CD14-positive monocyte (primary cell): Measurements from ENCODE around the gene CMTR2. TPM values are rescaled to one million over a fixed set of nuclear protein-coding genes. Genes with fewer than 3 reads are reported as not detected.

ENCODE experiments used
- DNase-seq, 3 donors: peaks; one replicate each; pipeline ENCODE4 v3.0.0-alpha.2; 2011 to 2022
- H2AFZ ChIP-seq: 2 replicates; pipeline ENCODE4 v1.6.0; 2012; ENCODE audit warnings: mild to moderate bottlenecking, low read depth, low read length, inconsistent platforms; ENCODE audit not compliant: insufficient read depth, poor library complexity, severe bottlenecking
- H3K27ac ChIP-seq, 2 donors: 1 replicate in 1 of 2; 2 replicates in 1 of 2; pipeline ENCODE4 v1.5.1; 2012 to 2013; ENCODE audit warnings: low read length in 2 of 2, control low read depth in 1 of 2, inconsistent platforms in 1 of 2, low read depth in 1 of 2, mild to moderate bottlenecking in 1 of 2
- H3K27me3 ChIP-seq, 2 donors: one replicate each; pipeline versions ENCODE4 v1.6.0 to v1.6.1; 2011 to 2013; ENCODE audit warnings: low read length in 2 of 2; ENCODE audit not compliant: control insufficient read depth in 2 of 2, insufficient read depth in 2 of 2
- H3K36me3 ChIP-seq, 2 donors: replicated peaks in 1 of 2; 1 replicate in 1 of 2; 2 replicates in 1 of 2; pipeline versions ENCODE4 v1.5.1 to v1.6.1; 2012 to 2013; ENCODE audit warnings: low read length in 2 of 2, control low read depth in 1 of 2, inconsistent platforms in 1 of 2, mild to moderate bottlenecking in 1 of 2; ENCODE audit not compliant: insufficient read depth in 2 of 2, control insufficient read depth in 1 of 2
- H3K4me1 ChIP-seq, 2 donors: 1 replicate in 1 of 2; 2 replicates in 1 of 2; pipeline versions ENCODE4 v1.5.1 to v1.6.1; 2012 to 2013; ENCODE audit warnings: low read length in 2 of 2, control low read depth in 1 of 2, inconsistent platforms in 1 of 2, mild to moderate bottlenecking in 1 of 2, moderate library complexity in 1 of 2; ENCODE audit not compliant: insufficient read depth in 2 of 2, control insufficient read depth in 1 of 2
- H3K4me2 ChIP-seq: replicated peaks from 2 replicates; pipeline ENCODE3; 2012; ENCODE audit warnings: low read length, moderate library complexity, mild to moderate bottlenecking; ENCODE audit not compliant: poor library complexity, severe bottlenecking; ENCODE audit errors: extremely low read depth
- H3K4me3 ChIP-seq, 3 experiments: fragments of 200-600 bp in 1 of 3; sonication (generic) in 1 of 3; replicated peaks in 1 of 3; 1 replicate in 2 of 3; 2 replicates in 1 of 3; pipeline ENCODE4 v1.5.1; 2011 to 2013; ENCODE audit warnings: low read length in 3 of 3, mild to moderate bottlenecking in 3 of 3, control low read depth in 2 of 3, low read depth in 2 of 3, inconsistent platforms in 1 of 3, moderate library complexity in 1 of 3
- H3K79me2 ChIP-seq: 2 replicates; pipeline ENCODE4 v1.6.0; 2012; ENCODE audit warnings: mild to moderate bottlenecking, control low read depth, inconsistent platforms, low read length, moderate library complexity; ENCODE audit not compliant: insufficient read depth
- H3K9ac ChIP-seq: 2 replicates; pipeline ENCODE4 v1.6.0; 2017; ENCODE audit warnings: low read length, mild to moderate bottlenecking; ENCODE audit not compliant: insufficient read depth, poor library complexity, severe bottlenecking
- H3K9me3 ChIP-seq, 2 donors: replicated peaks in 1 of 2; 1 replicate in 1 of 2; 2 replicates in 1 of 2; pipeline versions ENCODE4 v1.5.1 to v1.6.1; 2012 to 2013; ENCODE audit warnings: low read length in 2 of 2, control low read depth in 1 of 2; ENCODE audit not compliant: control insufficient read depth in 1 of 2, insufficient read depth in 1 of 2
- H4K20me1 ChIP-seq: 2 replicates; pipeline ENCODE4 v1.6.0; 2012; ENCODE audit warnings: mild to moderate bottlenecking, low read length, control low read depth, moderate library complexity; ENCODE audit not compliant: insufficient read depth
- H3K27ac Mint-ChIP-seq, 7 donors: one replicate each; pipeline ENCODE4 v1.8.0; 2020; ENCODE audit warnings: mild to moderate bottlenecking in 7 of 7, mixed read lengths in 7 of 7, moderate library complexity in 6 of 7, inconsistent platforms in 2 of 7
- H3K27me3 Mint-ChIP-seq, 3 donors: one replicate each; pipeline ENCODE4 v1.8.0; 2021 to 2022; ENCODE audit warnings: low read depth in 3 of 3, mild to moderate bottlenecking in 3 of 3, mixed read lengths in 3 of 3, moderate library complexity in 3 of 3, inconsistent platforms in 1 of 3
- H3K36me3 Mint-ChIP-seq, 2 donors: one replicate each; pipeline ENCODE4 v1.8.0; 2020; ENCODE audit warnings: mixed read lengths in 2 of 2, inconsistent platforms in 1 of 2, mild to moderate bottlenecking in 1 of 2
- H3K4me1 Mint-ChIP-seq: one replicate; pipeline ENCODE4 v1.8.0; 2020; ENCODE audit warnings: mild to moderate bottlenecking, mixed read lengths
- H3K4me3 Mint-ChIP-seq, 2 donors: one replicate each; pipeline ENCODE4 v1.8.0; 2020; ENCODE audit warnings: mild to moderate bottlenecking in 2 of 2, mixed read lengths in 2 of 2, moderate library complexity in 1 of 2
- H3K9me3 Mint-ChIP-seq, 7 donors: one replicate each; pipeline ENCODE4 v1.8.0; 2020 to 2022; ENCODE audit warnings: mixed read lengths in 7 of 7, mild to moderate bottlenecking in 6 of 7, moderate library complexity in 6 of 7, inconsistent platforms in 2 of 7
- CTCF ChIP-seq: fragments of 200-600 bp; IDR thresholded peaks from one replicate; pipeline ENCODE4 v1.8.0; 2022; ENCODE audit warnings: antibody characterized with exemption, mild to moderate bottlenecking
- WGBS: methylation state at CpG from one replicate; pipeline ENCODE4 v1.1.5; 2013; ENCODE audit warnings: missing lambda C conversion rate; ENCODE audit not compliant: insufficient coverage; 5-methylcytosine and 5-hydroxymethylcytosine counted together
- intact Hi-C, 2 donors: fragments of 100-400 bp; cut with micrococcal nuclease; formaldehyde crosslinking; loops; one replicate each; pipeline versions ENCODE4 v1.15.0 to v1.15.1; 2023
- polyA plus RNA-seq, 3 donors: library from polyadenylated mRNA; depleted of rRNA in 1 of 3; unstranded in 2 of 3; stranded (reverse) in 1 of 3; fragments of 300-500 nt in 2 of 3; fragments of >200 nt in 1 of 3; fragmentation: Illumina TruSeq in 2 of 3; gene quantifications; 1 replicate in 2 of 3; 2 replicates in 1 of 3; pipeline ENCODE4 v1.2.3, GENCODE V29; 2012 to 2021

The CMTR2 gene
- polyA plus RNA-seq, 3 donors = 4.3 to 12.7 (median 11.5) TPM

- Histone ChIP-seq H3K4me1 (no peaks in the 10 kb centered on the region), H3K27me3 (peaks cover 0 to 6% of the 10 kb centered on the region in 2 donors), H3K9ac (no peak overlapping the region), H3K9me3 (no peaks in the 10 kb centered on the region), H2AFZ (no peak overlapping the region), H4K20me1 (no peaks in the 10 kb centered on the region), H3K79me2 (no peaks in the 10 kb centered on the region), H3K4me2 (no peak overlapping the region), H3K36me3 (no peaks in the 10 kb centered on the region), H3K27ac (no peak overlapping the region), H3K4me3 (no peak overlapping the region)
- WGBS = 88% methylated on average over 1 of the region's 2 CpGs
- H3K4me3 Mint-ChIP-seq = no peak overlapping the region
- H3K9me3 Mint-ChIP-seq = peaks cover 0 to 9% (median 0%) of the 10 kb centered on the region in 7 donors
- intact Hi-C loops = no loop called here
- TF ChIP-seq CTCF = no peak
- H3K4me1 Mint-ChIP-seq = no peaks in the 10 kb centered on the region
- no peak for DNase-seq
- H3K27ac Mint-ChIP-seq = no peak overlapping the region
- H3K27me3 Mint-ChIP-seq = peaks cover 10 to 29% (median 13%) of the 10 kb centered on the region in 3 donors
- no peaks in the 10 kb centered on the region for H3K36me3 Mint-ChIP-seq
Observed at GRCh38 chr16:71297341-71297634, 8.1 kb upstream of the CMTR2 start.

GRCh38 chr16:71296584-71297340 lies 7.6 kb upstream of the CMTR2 start:
- H3K27ac ChIP-seq = no peak overlapping the region
- Mint-ChIP-seq H3K4me1 (no peaks in the 10 kb centered on the region), H3K27ac (no peak overlapping the region), H3K4me3 (no peak overlapping the region), H3K27me3 (peaks cover 10 to 29% (median 13%) of the 10 kb centered on the region in 3 donors), H3K36me3 (no peaks in the 10 kb centered on the region), H3K9me3 (peaks cover 0 to 9% (median 0%) of the 10 kb centered on the region in 7 donors)
- H3K9ac ChIP-seq = no peak overlapping the region
- H3K27me3 ChIP-seq = peaks cover 0 to 6% of the 10 kb centered on the region in 2 donors
- no peaks in the 10 kb centered on the region for H4K20me1 ChIP-seq
- H3K9me3 ChIP-seq = no peaks in the 10 kb centered on the region
- no peak overlapping the region for H3K4me2 ChIP-seq
- no peak for TF ChIP-seq CTCF
- no peak overlapping the region for H2AFZ ChIP-seq
- no peaks in the 10 kb centered on the region for H3K4me1 ChIP-seq
- no peak for DNase-seq
- H3K79me2 ChIP-seq = no peaks in the 10 kb centered on the region
- intact Hi-C loops = no loop called here
- no peak overlapping the region for H3K4me3 ChIP-seq
- 75% methylated on average over 2 of the region's 3 CpGs for WGBS
- no peaks in the 10 kb centered on the region for H3K36me3 ChIP-seq
